Head of caudate nucleus (tissue), 42 donors: ENCODE measurements around the gene OR10G3.

Experiments
- DNase-seq, 42 donors: peaks; one replicate each; pipeline versions ENCODE4 v3.0.0 to v3.0.0-alpha.2; 2020 to 2021; ENCODE audit warnings: mixed read lengths in 7 of 42
- intact Hi-C: fragments of 100-400 bp; cut with DNase I; formaldehyde crosslinking; loops from one replicate; pipeline ENCODE4 v1.15.0; 2022

OR10G3 gene

DNA sequence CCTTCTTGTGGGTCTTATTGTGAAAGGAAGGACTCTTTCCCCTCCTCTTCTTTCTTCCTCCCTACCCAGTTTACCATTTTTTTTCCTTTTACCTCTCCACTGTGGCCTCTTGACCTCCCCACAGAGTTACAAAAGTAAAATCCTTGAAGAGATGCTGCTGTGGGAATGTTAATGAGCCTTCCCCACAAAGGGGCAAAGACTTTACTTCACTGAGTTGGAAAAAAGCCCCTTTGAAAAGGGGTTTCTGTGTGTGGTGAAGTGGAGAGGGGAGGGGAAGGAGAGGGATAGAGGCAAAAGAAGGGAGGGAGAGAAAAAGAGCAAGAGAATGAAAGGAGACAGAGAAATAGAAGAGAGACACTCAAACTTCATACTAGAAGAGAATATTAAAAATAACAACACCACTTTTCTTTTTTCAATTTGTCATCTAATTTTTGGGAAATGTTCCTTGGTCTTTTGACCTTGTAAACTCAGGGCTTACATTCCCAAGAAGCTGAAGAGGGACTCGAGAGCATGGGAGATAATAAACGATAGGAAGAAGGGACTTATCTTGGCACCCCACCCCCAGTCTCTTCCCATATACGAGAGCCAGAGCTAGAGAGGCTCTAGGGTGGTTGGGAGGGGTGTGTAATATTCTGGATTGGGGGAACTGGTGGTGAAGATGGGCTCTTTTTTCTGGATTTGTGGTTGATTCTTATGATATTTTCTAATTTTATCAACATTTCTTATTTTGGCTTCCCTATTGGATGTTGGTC, 40.5 kb downstream of the OR10G3 start:
- DNase-seq, result no peak

DNA sequence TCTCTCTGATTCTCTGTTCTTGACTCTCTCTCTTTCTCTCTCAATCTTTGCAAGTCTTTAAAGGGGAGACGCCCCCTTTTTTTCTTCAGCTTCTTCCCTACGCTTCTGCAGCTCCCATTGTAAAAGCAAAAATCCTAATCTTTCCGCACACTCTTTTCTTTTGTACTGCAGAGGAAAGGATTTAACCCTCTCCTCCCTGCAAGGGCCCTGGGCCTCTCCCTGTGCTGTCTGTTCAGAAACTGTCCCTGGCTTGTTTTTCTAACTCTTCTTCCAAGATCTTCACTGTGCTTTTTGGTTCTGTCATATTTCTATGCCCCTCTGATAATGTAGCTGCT, 42.8 kb downstream of the OR10G3 start:
- no peak for DNase-seq
- intact Hi-C loops, result no loop called here

More for the DNA sequence above, 40.5 kb downstream of the OR10G3 start:
- intact Hi-C loops, result no loop called here

DNA sequence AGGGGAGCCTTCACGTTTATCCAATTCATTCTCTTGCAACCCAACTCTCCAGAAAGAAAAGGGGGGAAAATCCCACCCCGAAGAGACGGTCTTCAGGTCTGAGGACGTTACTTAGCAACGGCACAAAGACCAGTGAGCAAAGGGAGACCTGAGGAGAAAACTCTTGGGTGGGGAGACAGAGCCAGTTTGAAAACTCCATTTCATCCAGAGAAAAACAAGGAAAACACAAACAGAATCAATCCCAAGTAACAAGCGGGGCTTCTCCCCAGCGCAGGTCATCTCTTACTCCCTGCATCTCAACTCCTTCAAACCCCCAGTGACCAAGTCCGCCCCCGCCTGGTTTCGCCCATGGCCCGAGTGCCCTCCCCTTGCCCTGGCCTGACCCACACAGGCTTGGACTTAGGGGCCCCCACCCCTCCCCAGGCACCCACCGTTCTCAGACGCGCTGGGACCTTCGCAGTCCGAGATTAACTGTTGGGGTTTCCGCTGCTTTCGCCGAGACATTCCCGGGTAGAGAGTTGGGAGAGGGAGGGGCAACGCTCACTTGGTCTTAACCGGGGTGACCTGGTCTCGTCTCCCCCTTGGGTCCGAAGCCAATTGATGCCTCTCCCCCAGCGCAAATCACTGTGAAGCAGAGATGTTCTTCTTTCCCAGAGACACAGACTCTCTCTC, 43.3 kb downstream of the OR10G3 start:
- DNase-seq, result peak in 2 of 42 donors; percentile 11 to 35
- intact Hi-C loops, result no loop called here

DNA sequence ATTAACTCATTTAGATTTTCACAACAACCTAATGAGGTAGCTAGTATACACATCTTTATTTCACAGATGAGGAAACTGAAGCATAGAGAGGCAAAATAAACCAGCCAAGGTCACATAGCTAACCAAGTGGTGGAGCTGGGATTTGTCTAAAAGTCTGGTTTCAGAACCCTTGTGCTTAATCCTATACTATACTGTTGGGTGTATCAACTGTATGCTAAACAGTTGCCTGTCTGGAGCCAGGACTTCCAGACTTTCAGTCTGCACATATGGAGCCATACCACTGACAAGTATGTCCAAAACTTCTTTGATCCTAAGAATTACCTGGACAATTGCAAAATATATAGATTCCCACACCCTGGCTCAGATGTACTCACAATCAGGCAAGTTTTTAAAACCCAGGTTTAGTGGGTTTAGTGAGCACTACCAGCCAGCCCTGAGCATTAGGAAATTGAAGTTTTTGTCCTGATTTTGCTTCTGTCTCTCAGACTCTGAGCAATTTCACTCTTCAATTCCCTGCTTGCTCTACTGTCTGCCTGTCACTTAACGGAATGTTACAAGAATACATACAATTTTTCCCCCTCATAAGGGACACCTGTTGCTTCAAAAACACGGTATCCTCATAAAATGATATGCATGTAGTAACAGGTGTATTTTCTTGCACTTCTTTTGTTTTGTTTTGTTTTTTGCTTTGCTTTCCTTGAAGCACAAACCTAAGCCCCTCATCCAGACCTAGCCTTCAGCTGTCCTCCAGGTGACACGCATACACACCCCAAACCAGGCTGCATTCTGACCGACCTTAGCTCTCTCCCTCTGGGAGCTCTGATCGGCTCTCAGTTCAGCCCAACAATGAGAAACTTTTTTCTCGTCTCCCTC, 44.1 kb downstream of the OR10G3 start:
- no peak for DNase-seq
- intact Hi-C loops, result no loop called here

GRCh38 chr14:21534576-21534975, 45.3 kb downstream of the OR10G3 start:
- no peak for DNase-seq
- intact Hi-C loops, result no loop called here

- intact Hi-C loops, result no loop called here
- no peak for DNase-seq
Observed at GRCh38 chr14:21533294-21533693, 46.6 kb downstream of the OR10G3 start.

DNA sequence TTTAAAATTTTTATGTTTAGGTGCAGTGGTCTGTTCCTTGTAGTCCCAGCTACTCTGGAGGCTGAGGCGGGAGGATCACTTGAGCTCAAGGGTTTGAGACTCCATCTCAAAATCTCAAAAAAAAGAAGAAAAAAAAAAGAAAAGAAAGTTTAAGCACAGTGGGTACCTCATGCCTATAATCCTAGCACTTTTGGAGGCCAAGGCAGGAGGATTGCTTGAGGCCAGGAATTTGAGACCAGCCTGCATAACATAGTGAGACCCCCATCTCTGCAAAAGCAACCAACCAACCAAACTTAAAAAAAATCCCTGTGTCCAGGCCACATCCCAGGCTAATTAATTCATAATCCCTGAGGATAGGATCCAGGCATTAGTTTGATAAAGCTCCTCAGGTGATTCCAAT, 50.4 kb downstream of the OR10G3 start:
- intact Hi-C loops, result no loop called here
- no peak for DNase-seq

DNA sequence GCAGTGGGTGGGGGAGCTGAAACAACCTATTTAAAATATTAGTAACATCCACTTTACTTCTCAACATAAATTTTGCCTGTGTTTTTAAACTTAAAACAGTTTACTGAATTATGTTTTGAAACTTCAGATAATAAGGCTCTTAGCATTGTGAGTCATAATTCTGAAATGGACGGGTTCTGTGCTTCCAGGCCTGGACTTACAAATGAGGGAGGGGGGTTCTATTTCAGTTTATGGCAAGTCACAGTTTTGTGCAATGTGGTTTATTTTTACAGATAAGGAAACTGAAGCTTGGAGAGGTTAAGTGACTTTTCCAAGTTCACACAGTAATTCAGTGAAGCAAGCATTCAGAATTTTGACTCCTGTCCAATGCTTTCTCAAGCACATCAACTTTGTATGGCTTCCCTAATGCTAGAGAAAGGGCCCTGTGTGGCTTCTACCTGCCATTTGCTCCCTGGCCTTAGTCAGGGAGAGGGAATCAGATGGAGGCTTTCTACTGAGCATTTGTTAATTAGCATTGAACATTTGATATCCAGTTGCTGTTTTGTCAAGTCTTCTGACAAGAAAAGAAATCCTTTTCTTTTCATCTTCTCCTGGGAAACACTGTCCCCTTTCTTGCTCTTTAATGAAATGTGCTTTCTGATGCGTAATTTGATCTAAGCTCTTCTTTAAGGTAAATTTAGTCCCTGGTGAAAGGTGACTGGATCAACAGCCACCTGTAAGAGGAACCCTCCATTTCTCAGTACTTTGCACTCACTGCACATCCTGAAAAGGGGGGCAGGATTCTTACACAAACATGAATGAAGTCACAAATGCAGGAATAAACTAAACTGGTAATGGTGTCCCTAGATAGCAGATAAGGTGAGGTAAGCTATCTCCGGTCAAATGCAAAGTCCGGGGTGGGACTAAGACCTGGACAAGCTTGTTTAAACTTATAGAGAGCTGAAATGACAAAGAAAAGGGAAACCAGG, 51.2 kb downstream of the OR10G3 start:
- DNase-seq, result no peak
- intact Hi-C loops, result no loop called here

DNA sequence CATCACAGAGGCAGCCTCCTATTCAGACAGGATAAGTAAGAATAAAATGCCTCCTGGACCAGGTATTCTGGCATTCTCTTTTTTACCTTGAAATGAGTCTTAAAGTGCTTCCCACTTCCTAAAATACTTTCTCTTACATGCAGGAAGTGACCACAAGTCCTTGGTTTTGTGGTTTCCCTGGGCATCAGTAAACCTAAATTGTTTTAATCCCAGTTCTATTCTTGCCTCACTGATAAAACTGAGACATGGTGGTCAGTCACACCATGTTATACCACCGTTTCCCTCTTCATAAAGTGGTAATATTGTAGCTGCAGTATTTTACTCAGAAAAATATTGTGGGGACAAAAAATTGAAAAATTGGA, 52.6 kb downstream of the OR10G3 start:
- DNase-seq, result no peak
- intact Hi-C loops, result no loop called here

DNA sequence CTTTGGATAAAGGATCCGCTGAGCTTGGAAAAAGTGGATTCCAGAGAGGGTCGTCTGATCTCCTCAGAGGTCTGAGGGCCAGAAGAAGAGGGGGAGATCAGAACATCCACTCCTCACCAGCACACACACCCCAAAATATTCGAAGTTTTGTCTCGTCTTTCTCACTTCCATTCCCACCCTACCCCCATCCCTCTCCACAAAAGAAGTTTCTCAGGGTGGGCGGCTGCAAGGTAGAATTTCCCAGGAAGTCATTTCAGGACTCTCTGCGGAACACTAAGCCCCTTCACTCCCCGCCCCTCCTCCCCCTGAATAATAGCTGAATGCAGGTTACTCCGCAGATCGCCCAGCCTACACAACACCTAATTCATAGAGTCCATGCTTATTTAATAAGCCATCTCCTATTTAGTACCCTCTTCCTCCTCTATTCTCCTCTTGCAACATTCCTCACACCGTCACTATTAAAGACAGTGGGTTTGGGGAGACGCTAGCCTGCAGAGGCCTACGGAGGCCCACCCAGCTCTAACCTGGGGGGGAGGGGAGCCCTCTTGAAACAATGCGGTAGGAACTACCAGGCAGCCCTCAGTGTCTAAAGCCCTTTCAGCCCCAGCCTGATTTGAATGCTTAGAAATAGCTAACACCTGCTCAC, 53.1 kb downstream of the OR10G3 start:
- intact Hi-C loops, result no loop called here
- peak in 17 of 42 donors; percentile 12 to 67 (median 40) for DNase-seq

GRCh38 chr14:21525962-21526671, 53.8 kb downstream of the OR10G3 start, which contains the start of gene SALL2:
SALL2 (minus strand) TSS chr14:21526346; CDS start chr14:21526127, 219 bp downstream.
- peak; percentile 66 to 95 (median 87) for DNase-seq
- intact Hi-C loops, result no loop called here

DNA sequence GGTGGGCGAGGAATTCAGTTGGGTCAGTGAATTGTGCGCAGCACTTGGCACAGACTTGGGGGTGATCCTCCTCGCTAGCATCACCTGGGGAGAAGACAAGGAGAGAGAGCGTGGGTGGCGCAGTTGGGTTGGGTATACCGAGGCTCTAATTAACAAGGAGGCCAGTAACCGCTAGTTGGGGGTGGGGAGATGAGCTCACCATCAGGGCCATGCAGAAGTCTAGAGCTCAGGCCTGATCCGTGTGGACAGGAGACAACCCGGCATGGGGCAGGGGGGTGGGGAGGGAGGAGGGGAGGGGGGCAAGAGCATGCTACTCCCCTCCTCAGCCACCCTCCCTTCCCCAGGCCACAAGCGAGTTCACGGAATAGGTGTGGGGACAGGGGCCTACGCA, 54.3 kb downstream of the OR10G3 start:
- intact Hi-C loops, result no loop called here
- DNase-seq, result peak in 40 of 42 donors; percentile 20 to 82 (median 57)

- intact Hi-C loops, result no loop called here
- DNase-seq, result peak in 13 of 42 donors; percentile 9 to 60 (median 29)
Observed at GRCh38 chr14:21524575-21525490, 55.0 kb downstream of the OR10G3 start.

DNA sequence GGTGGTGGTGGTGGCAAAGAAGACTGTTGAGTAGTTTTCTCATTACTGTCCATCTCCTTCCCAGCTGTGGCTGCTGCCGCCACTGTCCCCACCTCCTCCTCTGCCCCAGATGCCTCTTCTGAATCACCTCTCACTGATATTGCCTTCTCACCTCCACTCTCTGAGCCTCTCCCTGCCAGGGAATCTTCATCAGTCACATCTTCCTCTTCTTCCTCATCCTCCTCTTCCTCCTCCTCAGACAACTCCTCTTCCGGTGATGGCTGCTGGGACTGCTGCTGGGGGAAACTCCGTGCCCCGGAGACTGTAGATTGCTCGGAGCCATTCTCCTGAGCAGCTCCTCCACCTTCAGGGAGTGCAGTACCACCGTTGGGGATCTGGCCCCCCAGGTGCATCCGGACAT, 56.7 kb downstream of the OR10G3 start:
- no peak for DNase-seq
- intact Hi-C loops, result no loop called here

DNA sequence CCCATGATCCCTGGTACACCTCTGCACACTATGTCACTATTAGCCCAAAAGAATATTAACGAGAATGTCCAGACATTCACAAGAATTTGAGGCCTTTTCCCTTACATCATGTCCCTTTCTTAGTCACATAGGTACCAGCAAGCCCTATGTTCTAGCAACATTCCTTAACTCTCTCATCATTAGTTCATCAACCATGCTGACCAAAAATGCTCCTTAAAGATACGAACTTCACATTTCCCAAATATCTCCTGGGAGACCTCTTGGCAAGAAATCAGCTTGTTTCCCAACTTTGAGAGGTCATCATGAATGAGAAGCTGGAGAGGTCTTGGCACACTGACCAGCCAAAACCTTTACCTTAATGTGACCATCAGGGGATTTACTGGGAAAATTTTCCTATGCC, 58.4 kb downstream of the OR10G3 start:
- DNase-seq, result no peak
- intact Hi-C loops, result no loop called here

DNA sequence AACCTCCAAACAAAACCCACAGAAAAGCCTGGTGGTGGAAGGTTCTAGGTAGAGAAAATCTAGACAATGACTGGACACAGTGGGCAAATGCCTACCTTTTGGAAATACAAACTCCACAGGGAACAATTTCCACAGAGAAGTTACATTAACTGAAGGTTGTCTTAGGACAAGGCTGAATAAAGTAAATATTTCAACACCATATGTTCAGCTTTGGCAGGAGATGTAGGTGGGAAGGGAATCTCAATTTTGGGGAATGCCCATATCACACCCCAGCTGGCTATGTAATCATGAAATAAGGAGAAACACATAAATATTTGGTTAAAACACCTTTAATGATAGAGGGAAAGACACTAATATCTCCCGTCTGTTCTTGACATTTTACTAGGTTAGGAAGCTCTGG, 59.1 kb downstream of the OR10G3 start:
- no peak for DNase-seq
- intact Hi-C loops, result no loop called here

GRCh38 chr14:21518725-21519124, 61.2 kb downstream of the OR10G3 start:
- DNase-seq, result no peak
- intact Hi-C loops, result no loop called here
